ENCODE results near the gene DLEC1.
"Not testable (repeated sequence)": the region's sequence is repeated elsewhere in the genome, so short reads cannot be mapped to it uniquely, and the experiment has no call there.

Gene DLEC1

DNA sequence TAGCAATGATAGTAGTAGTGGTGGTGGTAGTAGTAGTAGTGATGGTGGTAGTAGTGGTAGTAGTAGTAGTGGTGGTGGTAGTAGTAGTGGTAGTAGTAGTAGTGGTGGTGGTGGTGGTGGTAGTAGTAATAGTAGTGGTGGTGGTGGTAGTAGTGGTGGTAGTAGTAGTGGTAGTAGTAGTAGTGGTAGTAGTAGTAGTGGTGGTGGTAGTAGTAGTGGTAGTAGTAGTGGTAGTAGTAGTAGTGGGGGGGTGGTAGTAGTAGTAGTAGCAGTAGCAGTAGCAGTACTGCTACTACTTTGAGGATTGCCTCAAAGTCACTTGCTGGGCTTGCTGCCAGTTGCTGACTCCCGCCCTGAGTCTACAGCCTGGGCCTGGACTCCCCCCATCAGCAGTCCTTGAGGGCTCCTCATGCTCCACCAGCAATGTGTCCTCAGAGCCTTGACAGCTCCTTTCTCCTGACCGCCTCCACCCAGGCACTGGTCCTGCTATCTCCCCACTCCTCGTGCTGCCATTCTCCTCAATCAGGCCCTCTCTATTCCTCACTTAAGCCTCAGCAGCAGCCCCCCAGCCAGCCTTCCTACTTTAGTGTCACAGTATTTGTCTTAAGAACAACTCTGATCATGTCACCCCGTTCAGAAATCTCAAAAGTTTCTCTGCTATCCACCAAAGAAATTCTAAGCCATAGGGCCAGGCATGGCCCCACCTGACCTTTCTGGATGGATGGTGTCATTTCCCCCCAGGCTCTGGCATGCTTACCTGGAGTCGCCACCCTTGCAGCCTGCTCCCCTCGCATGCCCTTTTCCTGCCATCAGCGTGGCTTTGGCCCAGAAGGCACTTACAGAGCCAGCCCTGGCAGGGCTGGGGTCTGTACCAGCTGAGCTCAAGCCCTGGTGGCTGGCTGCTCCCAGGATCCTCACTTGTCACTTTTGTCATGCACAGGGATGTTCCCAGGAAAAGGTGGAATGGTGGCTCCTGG, 45.6 kb downstream of the DLEC1 start:
- DNase-seq (ENCODE audit: low spot score), result peak; percentile 58

DNA sequence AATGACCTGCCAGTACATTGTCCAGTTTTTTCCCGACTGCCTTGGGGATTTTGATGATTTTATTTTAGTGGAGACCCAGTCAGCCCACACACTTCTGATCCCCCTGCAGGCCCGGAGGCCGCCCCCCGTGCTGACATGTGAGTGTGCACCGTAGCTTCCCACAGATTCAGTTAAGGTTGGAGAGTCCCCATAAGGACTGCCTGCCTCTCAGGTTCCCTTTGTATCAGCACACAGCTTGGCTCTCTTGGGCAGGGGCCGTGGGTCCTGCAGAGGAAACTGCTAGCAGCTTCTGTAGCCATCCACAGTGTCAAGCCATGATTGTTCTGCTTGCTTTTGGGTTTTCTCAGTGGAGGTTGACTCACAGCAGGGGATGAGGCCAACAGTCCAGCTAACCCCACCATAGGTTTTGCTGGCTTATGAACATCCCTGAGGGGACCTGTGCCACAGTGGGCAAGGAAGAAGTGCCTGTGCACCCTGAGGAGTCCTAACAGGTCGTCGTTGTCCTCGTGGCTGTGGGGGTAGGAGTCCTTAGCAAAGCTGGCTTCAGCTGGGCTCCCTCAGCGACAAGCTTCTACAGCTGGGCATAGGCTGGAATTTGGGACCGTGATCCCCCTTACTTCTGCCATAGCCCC, 46.4 kb downstream of the DLEC1 start:
- DNase-seq (ENCODE audit: low spot score), result no peak

DNA sequence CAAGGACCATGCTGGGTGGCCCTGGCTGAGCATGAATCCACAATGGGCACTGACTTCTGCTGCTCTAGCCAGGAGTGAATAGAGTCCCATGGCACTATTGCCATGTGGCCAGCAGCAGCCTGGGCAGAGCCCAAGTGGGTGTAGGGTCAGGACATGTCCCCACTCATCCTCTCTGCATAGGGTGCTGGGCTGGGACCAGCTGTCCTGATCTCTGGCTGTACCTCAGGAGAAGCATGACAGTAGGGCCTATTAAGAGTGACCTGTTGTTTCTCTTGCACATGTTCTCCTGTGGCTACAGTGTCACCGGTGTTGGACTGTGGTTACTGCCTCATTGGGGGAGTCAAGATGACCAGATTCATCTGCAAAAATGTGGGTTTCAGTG, 46.9 kb downstream of the DLEC1 start:
- no peak for DNase-seq (ENCODE audit: low spot score)

DNA sequence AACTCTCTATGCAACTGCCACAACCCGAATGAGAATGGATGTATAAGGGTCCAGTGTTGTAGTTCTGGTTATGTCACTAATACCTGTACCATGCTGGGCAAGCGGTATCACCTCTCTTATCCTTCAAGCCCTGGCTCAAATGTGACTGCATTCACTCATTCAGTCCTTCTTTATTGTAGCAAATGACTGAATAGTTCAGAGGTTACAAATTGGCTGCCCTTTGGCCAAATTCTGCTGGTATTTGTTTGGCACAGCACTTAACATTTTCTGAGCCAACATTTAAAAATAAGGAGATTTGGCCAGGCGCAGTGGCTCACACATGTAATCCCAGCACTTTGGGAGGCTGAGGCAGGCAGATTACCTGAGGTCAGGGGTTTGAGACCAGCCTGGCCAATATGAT, 47.5 kb downstream of the DLEC1 start:
- no peak for DNase-seq (ENCODE audit: low spot score)

DNA sequence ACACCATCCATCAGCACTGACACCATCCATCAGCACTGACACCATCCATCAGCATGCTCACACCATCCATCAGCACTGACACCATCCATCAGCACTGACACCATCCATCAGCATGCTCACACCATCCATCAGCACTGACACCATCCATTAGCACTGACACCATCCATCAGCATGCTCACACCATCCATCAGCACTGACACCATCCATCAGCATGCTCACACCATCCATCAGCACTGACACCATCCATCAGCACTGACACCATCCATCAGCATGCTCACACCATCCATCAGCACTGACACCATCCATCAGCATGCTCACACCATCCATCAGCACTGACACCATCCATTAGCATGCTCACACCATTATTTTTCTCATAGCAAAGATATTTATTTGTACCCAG, 48.3 kb downstream of the DLEC1 start:
- not testable (repeated sequence) for DNase-seq (ENCODE audit: low spot score)

DNA sequence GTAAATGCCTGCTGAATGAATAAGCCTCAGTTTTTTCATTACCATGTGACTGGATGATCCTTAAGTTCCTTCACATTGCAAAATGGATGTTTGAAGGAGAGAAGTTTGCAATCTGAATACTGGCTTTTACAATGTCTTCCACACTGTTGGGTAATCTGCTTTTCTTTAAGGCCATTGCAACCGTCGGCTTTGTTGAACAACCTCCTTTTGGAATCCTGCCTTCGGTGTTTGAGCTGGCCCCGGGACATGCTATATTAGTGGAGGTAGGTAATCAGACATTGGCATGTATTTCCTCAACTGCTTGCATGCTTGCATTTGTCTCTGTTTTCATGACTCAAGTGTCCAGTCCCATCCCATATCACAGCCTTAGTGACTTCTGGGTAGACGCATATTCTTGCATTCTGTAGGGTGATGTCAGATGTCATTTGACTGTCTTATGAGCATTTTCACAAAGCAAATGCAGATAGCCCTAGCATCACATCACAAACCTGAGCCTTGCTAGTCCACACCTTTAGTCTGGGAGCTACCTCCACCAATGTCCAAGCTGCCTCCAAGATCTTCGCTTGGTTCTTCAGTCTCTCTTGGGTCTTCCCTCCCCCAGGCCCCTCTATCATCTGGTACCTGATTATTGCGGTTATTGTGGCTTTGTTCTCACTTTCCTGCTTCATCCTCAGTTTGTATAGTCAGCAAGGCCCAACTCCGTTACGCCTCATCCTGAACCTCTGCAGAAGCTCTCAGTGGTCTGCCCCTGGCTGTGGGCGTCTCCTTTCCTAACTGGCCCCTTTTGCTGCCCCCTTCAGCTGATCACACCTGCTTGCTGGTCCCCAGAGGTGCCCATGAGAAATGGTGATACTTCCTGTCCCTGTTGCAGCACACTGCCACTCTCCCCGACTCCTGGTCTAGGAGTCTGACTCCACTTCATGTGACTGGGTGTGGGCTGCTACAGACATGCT, 49.4 kb downstream of the DLEC1 start:
- DNase-seq (ENCODE audit: low spot score), result no peak

DNA sequence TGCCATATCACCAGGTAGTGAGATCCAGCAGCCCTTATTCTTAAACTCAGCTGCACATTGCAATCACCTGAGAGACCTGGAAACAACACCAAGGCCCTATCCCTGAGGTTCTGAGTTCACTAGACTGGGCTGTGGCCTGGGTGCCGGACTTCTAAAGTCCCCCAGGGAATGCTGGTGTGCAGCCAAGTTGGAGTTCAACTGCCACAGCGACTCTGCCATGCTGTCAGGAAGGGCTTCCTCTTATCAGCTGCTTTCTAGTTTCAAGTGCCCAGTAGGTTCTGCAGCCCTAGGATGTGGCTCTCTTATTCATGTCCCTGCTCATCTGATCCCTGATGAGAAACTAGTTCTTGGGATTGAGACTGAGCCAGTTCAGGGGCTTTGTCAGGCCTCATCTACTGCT, 50.2 kb downstream of the DLEC1 start:
- DNase-seq (ENCODE audit: low spot score), result no peak

DNA sequence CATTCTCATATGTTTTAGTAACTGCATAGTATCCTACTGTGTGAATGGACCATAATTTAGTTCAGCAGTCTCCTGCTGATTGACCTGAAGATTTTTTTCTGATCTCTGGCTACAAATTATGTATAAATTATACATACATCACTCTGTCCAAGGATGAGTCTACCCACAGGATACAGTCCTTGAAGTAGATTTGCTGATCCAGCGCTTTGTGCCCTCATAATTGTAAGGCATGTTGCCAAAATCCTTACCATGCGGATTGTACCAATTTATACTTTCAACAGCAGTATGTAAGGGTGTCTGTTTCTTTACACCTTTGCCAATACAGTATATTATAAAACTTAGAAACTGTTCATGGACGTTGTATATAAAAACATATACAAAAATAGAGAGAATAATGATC, 51.4 kb downstream of the DLEC1 start:
- DNase-seq (ENCODE audit: low spot score), result no peak

DNA sequence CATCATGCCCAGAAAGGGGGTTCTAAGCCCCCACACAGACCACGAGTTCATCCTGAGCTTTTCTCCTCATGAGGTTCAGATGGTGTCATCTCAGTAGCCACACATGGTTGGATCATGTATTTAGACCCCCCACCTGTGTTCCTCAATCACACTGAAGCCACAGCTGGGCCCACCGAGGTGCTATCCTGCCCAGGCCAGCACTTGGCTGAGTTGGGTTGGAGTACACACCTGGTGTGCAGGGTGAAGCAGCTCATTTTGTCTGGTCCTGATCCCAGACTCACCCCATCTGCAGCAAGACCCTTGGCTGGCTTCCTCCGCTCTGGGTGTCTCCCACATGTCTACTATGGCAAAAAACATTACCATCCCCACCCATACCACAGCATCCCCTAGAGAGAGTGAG, 56.0 kb downstream of the DLEC1 start:
- DNase-seq (ENCODE audit: low spot score), result no peak

DNA sequence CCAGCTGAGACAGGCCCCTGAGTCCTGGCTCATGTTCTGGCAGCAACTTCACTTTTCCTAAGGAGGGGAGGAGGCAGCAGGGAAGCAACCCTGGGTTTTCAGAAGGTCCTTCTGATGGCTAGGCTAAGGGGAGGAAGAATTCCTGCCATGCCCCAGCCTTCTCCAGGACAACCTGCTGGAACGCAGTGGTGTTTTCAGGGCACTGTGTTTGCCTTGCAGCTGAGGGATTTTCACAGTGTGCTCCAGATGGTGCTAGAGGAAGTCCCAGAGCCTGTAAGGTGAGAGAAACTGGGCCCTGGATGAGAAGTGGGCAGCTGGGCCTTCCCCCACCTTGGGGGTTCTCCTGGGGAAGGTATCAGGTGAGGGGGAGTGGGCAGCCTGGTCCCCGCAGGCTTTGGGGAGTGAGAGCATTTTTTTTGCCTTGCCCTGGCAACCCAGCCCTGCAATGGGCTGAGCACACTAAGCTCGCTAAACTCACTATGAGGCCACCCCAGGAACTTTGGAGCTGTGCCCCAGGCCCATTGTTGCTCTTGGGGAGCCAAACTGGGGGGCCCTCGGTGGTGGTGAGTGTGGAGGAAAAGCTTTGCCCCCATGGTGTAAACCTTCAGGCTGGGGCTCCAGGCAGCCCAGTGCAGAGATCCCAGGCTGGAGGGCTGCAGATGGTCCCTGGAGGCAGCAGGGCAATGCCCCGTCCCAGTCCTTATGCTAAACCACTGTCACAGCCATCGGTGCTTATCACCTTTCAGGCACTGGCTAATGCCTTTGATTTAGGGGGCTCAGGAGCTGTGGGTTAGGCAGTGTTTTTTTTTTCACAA, 56.9 kb downstream of the DLEC1 start:
- no peak for DNase-seq (ENCODE audit: low spot score)

DNA sequence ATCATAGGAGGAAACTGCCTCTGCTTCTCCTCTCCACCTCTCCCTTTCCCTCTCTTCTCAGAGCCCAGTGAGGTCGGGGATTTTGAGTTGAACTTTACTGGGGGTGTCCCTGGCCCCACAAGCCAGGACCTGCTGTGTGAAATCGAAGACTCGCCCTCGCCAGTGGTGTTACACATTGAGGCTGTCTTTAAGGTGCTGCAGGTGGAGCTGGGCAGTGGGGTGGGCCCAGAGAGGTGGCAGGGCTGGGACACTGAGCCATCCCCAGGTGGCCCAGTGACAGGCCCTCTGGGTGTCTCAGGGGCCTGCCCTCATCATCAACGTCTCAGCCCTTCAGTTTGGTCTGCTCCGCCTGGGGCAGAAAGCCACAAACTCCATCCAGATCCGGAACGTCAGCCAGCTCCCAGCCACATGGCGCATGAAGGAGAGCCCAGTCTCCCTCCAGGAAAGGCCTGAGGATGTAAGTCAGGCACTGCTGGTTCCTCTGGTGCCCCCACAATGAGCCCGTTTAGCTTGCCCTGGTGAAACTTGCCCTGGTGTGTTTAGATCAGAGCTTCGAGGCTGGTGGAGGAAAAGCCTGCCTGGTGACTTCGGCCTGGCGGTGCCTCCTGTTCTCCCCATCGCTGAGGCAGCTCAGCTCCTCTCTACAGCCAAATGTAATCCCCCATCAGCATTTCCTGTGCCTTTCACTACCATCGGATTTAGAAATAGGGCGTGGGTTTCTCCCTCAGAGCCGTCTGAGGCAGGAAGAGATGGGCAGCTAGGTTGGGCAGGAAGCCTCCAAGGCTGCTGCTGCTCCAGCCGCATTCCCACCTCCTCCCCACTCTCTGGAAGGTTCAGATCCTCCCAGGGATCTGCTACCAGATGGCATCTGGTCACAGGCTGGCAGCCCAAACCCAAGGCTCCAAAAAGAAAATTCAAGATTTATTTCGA, 58.7 kb downstream of the DLEC1 start:
- DNase-seq (ENCODE audit: low spot score), result no peak

DNA sequence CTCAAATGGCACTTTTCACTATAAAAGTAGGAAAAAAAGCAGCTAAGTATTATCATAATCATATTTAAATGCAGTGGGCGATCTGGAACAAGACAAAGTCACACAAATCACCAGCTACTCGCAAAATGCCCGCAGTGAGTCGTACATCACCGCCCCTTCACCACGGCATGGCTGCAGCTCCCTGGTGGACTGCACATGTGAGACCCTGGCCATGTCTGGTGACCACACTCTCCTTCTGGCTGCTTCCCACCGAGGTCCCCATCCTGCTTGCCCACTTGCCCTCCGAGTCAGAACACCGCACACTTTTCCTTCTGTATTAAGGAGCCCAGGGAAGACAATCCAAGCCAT, 59.3 kb downstream of the DLEC1 start:
- DNase-seq (ENCODE audit: low spot score), result no peak

DNA sequence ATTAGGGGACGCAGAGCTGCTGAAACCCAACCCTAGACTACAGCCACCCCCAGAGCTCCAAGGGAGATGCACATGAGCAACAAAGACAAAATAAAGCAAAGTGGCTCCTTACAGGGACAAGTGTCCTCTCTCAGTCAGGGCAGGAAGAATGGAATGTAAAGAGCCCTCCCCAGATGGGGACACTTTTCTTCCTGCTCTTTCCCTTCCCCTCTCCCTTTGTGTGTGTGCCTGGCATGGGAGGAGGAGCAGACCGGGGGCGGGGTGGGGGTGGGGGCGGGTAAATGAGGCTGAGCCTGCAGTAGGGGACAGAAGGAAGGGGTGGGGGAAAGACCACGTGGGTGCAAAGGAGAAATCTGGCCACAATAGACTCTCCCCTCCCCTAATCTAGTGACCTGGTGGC, 60.5 kb downstream of the DLEC1 start:
- no peak for DNase-seq (ENCODE audit: low spot score)

DNA sequence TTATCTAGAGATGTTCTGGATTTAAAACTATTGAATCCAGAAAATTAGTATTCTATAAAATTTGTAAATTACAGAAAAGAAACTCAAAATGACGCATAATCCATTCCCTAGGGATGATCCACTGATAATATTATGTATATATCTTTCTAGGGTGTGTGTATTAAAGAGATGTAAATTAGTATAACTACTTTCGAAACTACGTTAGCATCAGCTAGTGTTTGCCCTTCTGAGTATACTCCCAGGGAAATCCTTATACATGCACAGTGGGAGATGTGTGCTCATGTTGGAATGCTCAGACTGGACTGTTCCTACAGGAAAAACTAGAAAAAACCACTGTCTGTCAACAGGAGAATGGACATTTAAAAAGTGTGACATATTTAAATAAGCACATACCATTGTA, 61.5 kb downstream of the DLEC1 start:
- no peak for DNase-seq (ENCODE audit: low spot score)

DNA sequence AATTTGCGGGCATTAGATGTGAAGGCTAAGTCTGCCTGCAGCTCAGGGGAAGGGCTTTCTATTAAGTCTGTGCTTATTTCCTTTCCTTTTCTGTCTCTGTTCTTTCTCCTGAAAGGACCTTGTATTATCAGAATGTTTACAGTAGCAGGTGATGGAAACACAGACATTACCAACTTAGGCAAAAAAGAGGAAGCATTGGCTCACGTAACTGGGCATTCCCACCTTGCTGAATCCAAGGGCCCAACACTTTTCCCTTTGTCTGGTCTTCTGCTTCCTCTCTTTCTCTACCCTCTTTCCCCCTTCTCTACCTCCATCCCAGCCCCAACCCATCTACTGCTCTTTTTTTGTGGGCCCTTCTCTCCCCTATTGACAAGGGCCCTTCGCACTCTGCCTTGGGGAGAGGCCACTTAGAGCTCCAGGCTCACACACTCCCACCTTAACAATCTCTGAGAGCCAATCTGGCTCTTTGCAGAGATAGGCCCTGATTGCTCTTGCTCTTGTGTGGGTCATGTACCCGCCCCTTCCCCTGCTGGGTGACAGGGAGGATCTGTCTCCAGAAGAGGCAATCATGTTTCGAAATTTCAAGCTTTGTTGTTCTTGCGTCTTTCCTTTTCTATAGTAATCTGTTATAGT, 62.9 kb downstream of the DLEC1 start:
- no peak for DNase-seq (ENCODE audit: low spot score)

DNA sequence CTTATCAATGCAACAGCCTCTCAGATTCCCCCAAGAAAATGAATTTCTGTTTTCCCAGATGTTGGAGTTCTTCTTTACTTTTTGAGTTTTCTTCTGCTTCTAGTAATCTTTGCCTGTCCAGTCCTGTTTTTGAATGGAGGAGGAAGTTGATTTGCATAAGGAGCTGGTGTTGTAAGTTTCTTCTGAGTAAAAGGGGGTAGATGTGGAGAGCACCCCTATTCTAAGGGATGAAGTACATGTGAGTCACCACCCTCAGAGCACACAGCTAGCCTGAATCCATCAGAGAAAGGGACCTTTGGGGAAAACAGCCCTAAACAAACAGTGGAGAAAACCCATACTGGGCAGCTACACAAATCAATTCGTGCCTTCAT, 63.4 kb downstream of the DLEC1 start:
- no peak for DNase-seq (ENCODE audit: low spot score)

DNA sequence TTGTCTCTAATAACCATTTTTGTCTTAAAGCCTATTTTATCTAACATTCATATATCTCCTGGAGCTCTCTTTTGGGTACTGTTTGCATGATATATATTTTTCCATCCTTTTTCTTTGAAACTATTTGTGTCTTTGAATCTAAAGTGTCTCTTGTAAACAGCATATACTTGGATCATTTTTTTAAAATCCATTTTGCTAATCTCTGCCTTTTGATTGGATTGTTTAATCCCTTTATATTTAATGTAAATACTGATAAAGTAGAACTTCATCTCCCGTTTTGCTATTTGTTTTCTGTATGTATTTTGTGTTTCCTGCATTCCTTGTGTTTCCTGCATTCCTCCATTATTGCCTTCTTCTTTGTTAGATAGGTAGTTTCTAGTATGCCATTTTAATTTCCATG, 66.5 kb downstream of the DLEC1 start:
- DNase-seq (ENCODE audit: low spot score), result no peak

DNA sequence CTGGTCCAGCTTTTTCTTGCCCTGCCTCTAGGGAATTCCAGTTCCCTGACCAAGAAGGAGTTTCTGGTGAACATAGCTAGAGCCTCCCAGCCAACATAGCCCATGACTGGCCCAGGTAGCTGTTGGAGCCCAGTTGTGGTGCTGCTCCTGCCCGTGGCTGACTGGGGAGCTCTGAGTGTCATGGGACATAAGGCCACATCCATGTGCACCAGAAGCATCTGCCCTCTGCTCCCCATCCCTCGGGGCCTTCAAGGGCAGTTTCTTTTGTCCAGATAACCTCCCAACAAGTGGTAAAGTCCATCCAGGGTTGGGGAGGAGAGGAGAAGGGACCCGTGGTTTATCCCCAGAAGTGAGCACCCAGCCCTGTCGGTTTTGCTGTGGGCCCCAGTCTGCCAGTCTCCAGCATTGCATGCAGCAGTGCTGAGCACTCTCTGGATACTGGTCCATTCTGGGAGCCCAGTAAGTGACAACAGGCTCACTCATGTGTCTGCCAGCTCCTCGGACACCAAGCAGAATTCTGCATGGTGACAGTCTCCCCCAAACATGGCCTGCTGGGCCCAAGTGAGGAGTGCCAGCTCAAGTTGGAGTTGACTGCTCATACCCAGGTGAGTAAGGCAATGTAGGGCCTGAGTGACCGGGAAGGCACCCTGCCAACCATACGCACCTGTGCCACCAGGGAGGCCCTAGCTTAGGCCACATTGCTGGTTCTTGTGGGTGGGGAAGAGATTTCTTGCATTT, 69.1 kb downstream of the DLEC1 start:
- no peak for DNase-seq (ENCODE audit: low spot score)

Data from AG08395 (cell line).